Chondrocyte (in vitro differentiated cells): ENCODE results near the gene PFDN1. TPM values are rescaled to one million over a fixed set of nuclear protein-coding genes. Genes with fewer than 3 reads are reported as not detected.
A peak's percentile ranks its signal among the peaks of the same experiment; 100 is the strongest.

Experiments
- DNase-seq: peaks from one replicate; pipeline ENCODE4 v3.0.0; 2021; ENCODE audit warnings: mixed read lengths, low spot score
- H3K27ac Mint-ChIP-seq: one replicate; pipeline ENCODE4 v1.8.0; 2021; ENCODE audit warnings: mild to moderate bottlenecking, moderate library complexity, mixed read lengths; ENCODE audit not compliant: unreplicated experiment
- H3K27me3 Mint-ChIP-seq: 2 replicates; pipeline ENCODE4 v1.8.0; 2021; ENCODE audit warnings: low read depth, mixed read lengths
- H3K36me3 Mint-ChIP-seq: 2 replicates; pipeline ENCODE4 v1.8.0; 2021; ENCODE audit warnings: low read depth, mixed read lengths
- H3K4me1 Mint-ChIP-seq: 2 replicates; pipeline ENCODE4 v1.8.0; 2021; ENCODE audit warnings: low read depth, mild to moderate bottlenecking, mixed read lengths
- H3K4me3 Mint-ChIP-seq: one replicate; pipeline ENCODE4 v1.8.0; 2021; ENCODE audit warnings: mild to moderate bottlenecking, moderate library complexity, mixed read lengths; ENCODE audit not compliant: unreplicated experiment
- H3K9me3 Mint-ChIP-seq: 2 replicates; pipeline ENCODE4 v1.8.0; 2021; ENCODE audit warnings: low read depth, mixed read lengths
- total RNA-seq: library from RNA; stranded (reverse); gene quantifications from 3 replicates; pipeline ENCODE4 v1.2.1, GENCODE V29; 2021
- TF ChIP-seq, protein P1 (sequence below): fragments of 200-600 bp; sonication (generic); IDR thresholded peaks from 2 replicates; pipeline ENCODE4 v1.5.0; 2021; ENCODE audit warnings: antibody characterized with exemption, mild to moderate bottlenecking, moderate library complexity

Gene PFDN1
- total RNA-seq, 1 donor from 2014 or later: 44.5 TPM

DNA sequence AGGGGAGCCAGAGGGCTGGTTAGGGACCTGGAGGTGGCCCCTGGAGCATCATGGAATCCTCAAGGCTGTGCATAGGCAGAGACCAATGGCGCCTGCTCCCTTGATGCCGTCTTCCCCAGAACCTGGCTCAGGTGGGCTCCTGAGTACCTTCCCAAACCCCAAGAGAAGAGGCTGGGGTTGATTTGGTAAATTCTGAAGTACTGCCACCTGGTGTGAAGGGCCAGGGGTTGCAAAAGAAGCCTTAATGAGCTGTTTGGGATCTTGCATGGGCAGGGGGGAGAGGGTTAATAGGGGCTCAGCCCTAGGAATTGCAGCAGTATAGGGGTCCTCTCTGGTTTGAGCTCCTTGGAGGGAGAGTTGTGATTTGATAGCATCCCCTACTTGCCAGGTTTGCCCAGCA, 75.9 kb downstream of the PFDN1 start:
- Mint-ChIP-seq H3K27me3 (no peaks in the 10 kb centered on the region), H3K9me3 (no peaks in the 10 kb centered on the region), H3K27ac (no peak overlapping the region), H3K36me3 (no peaks in the 10 kb centered on the region), H3K4me3 (no peak overlapping the region), H3K4me1 (peaks cover 16% of the 10 kb centered on the region)
- TF ChIP-seq, protein P1, sequence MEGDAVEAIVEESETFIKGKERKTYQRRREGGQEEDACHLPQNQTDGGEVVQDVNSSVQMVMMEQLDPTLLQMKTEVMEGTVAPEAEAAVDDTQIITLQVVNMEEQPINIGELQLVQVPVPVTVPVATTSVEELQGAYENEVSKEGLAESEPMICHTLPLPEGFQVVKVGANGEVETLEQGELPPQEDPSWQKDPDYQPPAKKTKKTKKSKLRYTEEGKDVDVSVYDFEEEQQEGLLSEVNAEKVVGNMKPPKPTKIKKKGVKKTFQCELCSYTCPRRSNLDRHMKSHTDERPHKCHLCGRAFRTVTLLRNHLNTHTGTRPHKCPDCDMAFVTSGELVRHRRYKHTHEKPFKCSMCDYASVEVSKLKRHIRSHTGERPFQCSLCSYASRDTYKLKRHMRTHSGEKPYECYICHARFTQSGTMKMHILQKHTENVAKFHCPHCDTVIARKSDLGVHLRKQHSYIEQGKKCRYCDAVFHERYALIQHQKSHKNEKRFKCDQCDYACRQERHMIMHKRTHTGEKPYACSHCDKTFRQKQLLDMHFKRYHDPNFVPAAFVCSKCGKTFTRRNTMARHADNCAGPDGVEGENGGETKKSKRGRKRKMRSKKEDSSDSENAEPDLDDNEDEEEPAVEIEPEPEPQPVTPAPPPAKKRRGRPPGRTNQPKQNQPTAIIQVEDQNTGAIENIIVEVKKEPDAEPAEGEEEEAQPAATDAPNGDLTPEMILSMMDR: no peak
- DNase-seq: no peak

DNA sequence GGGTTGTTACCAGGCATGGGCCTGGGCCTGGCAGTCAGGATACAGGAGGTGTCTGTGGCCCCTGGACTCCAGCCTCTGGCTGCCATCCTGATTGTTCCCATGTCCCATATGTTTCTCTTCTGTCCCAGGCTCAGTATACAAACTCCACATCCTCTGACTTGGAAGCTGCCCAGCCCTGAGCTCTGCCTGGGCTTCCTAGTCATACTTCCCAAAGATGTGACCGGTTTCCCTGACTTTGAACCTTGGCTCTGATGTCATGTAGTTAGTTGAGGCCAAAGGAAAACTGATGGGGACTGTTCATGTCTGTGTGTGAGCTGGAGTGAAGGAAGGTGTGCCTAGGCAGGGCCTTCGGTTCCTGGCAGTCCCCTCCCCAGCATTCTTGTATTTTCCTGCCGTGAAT, 77.5 kb downstream of the PFDN1 start:
- Mint-ChIP-seq H3K9me3 (peaks cover 4% of the 10 kb centered on the region), H3K27me3 (no peaks in the 10 kb centered on the region), H3K4me1 (peaks cover 33% of the 10 kb centered on the region), H3K36me3 (peaks cover 4% of the 10 kb centered on the region), H3K4me3 (no peak overlapping the region), H3K27ac (no peak overlapping the region)
- no peak for DNase-seq
- TF ChIP-seq, protein P1: no peak

DNA sequence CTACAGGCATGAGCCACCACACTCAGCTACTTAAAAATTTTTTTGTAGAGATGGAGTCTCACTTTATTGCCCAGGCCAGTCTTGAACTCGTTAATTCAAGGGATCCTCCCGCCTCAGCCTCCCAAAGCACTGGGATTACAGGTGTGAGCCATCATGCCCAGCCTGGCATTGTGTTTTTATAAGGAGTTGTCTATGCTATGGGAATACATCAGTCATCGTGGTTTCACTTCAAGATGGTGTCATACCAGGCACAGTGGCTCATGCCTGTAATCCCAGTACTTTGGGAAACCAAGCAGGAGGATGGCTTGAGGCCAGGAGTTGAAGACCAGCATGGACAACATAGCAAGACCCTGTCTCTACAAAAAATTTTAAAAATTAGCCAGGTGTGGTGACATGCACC, 78.2 kb downstream of the PFDN1 start:
- no peak overlapping the region for H3K4me3 Mint-ChIP-seq
- peaks cover 40% of the 10 kb centered on the region for H3K4me1 Mint-ChIP-seq
- TF ChIP-seq, protein P1: no peak

DNA sequence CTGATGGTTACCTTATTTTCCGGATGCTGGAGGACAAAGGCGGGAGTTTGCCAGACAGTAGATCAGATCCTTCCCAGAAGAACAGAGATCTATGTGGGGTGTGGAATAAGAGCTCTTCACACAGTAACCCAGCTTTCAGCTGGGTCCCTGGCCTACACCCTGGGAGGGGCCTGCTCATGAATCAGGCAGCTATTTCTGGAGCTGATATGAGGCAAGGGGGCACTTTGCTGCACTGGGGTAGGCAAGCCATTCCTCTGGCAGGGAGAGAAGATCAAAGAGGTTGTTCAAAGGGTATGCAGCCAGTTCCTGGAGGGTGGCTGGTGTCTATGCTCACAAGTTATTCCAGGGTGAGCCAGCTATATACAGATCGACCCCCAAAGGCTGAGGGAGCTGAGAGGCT, 79.3 kb downstream of the PFDN1 start:
- Mint-ChIP-seq H3K27me3 (no peaks in the 10 kb centered on the region), H3K9me3 (peaks cover 4% of the 10 kb centered on the region), H3K4me1 (peaks cover 40% of the 10 kb centered on the region), H3K27ac (peak overlapping the region; percentile 32), H3K36me3 (peaks cover 4% of the 10 kb centered on the region), H3K4me3 (no peak overlapping the region)
- TF ChIP-seq, protein P1: no peak
- no peak for DNase-seq

More for the DNA sequence above, 78.2 kb downstream of the PFDN1 start:
- no peak for DNase-seq
- H3K27ac Mint-ChIP-seq: no peak overlapping the region
- peaks cover 4% of the 10 kb centered on the region for H3K36me3 Mint-ChIP-seq
- H3K9me3 Mint-ChIP-seq: peaks cover 4% of the 10 kb centered on the region
- no peaks in the 10 kb centered on the region for H3K27me3 Mint-ChIP-seq

DNA sequence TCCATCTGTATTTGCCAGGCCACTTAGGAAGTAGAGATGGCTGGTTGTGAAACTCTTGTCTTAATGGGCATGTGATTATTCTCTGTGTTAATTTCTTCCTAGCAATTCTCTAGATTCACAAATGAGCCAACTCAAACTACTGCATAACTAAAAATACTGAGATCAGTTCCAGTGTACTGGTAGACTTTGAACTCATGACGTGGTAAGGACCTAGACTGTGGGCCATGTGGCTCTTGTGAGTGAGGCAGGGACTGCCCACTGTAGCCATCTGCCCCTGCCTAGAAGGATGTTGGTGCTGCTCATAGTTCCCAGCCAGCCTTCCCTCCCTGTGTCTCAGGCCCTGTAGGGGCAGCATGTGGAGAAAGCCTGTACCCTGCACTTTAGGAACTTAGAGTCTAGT, 80.5 kb downstream of the PFDN1 start:
- TF ChIP-seq, protein P1: no peak
- Mint-ChIP-seq H3K9me3 (peaks cover 4% of the 10 kb centered on the region), H3K4me3 (no peak overlapping the region), H3K4me1 (peaks cover 40% of the 10 kb centered on the region), H3K36me3 (peaks cover 4% of the 10 kb centered on the region), H3K27me3 (peaks cover 5% of the 10 kb centered on the region), H3K27ac (peak overlapping the region; percentile 87)
- DNase-seq: no peak
